Activated CD4-positive, alpha-beta T cell treated with anti-CD3 and anti-CD28 coated beads for 4 hours (primary cell): ENCODE results near the gene TMC5.
"Not testable (repeated sequence)": the region's sequence is repeated elsewhere in the genome, so short reads cannot be mapped to it uniquely, and the experiment has no call there.

Source experiments
- DNase-seq, 2 donors: peaks; one replicate each; pipeline ENCODE4 v3.0.0-alpha.2; 2020

The TMC5 gene

GRCh38 chr16:19513377-19514053, 95.8 kb downstream of the TMC5 start:
- no peak for DNase-seq

- DNase-seq, result no peak
Measured at GRCh38 chr16:19515757-19516156, 98.1 kb downstream of the TMC5 start.

GRCh38 chr16:19517424-19518089, 99.9 kb downstream of the TMC5 start:
- DNase-seq, result peak in 1 of 2 donors; percentile 5

GRCh38 chr16:19518388-19518787, 100.7 kb downstream of the TMC5 start:
- no peak for DNase-seq

- peak in 1 of 2 donors; percentile 3 for DNase-seq
Measured at GRCh38 chr16:19520861-19521331, 103.2 kb downstream of the TMC5 start.

- DNase-seq, result peak; percentile 94 to 95
Measured at GRCh38 chr16:19521471-19522396, 104.1 kb downstream of the TMC5 start, which contains the start of gene GDE1. GDE1 (minus strand) TSS chr16:19522098; CDS start chr16:19521964, 134 bp downstream.

GRCh38 chr16:19522397-19522732, 104.7 kb downstream of the TMC5 start:
- no peak for DNase-seq

GRCh38 chr16:19522760-19523159, 105.1 kb downstream of the TMC5 start:
- no peak for DNase-seq

- DNase-seq, result no peak
Measured at GRCh38 chr16:19523184-19523558, 105.5 kb downstream of the TMC5 start.

- peak; percentile 92 to 93 for DNase-seq
Measured at GRCh38 chr16:19523559-19524355, 106.1 kb downstream of the TMC5 start, which contains the start of gene CCP110. CCP110 (plus strand) TSS chr16:19523942; CDS start chr16:19527882, 3,940 bp downstream.

GRCh38 chr16:19524356-19524615, 106.6 kb downstream of the TMC5 start:
- no peak for DNase-seq

GRCh38 chr16:19524616-19525384, 107.1 kb downstream of the TMC5 start:
- no peak for DNase-seq

- no peak for DNase-seq
Measured at GRCh38 chr16:19525385-19525723, 107.7 kb downstream of the TMC5 start.

- DNase-seq, result no peak
Measured at GRCh38 chr16:19527161-19527560, 109.5 kb downstream of the TMC5 start.

GRCh38 chr16:19528666-19529065, 111.0 kb downstream of the TMC5 start:
- no peak for DNase-seq

- DNase-seq, result no peak
Measured at GRCh38 chr16:19532601-19533000, 114.9 kb downstream of the TMC5 start.

- no peak for DNase-seq
Measured at GRCh38 chr16:19540241-19540970, 122.7 kb downstream of the TMC5 start.

GRCh38 chr16:19542138-19542821, 124.6 kb downstream of the TMC5 start:
- DNase-seq, result no peak

- DNase-seq, result not testable (repeated sequence)
Measured at GRCh38 chr16:19543278-19543996, 125.8 kb downstream of the TMC5 start.

GRCh38 chr16:19548144-19548543, 130.5 kb downstream of the TMC5 start:
- no peak for DNase-seq
